SH-SY5Y (cell line): ENCODE data around the gene MMP23B.

ENCODE experiments used
- GATA2 ChIP-seq: IDR thresholded peaks from 2 replicates; pipeline ENCODE4 v1.6.1; 2011; ENCODE audit warnings: mild to moderate bottlenecking, low read depth, low read length
- GATA3 ChIP-seq: IDR thresholded peaks from 2 replicates; pipeline ENCODE4 v1.6.1; 2011; ENCODE audit warnings: low read depth, mild to moderate bottlenecking, low read length, moderate library complexity

DNA sequence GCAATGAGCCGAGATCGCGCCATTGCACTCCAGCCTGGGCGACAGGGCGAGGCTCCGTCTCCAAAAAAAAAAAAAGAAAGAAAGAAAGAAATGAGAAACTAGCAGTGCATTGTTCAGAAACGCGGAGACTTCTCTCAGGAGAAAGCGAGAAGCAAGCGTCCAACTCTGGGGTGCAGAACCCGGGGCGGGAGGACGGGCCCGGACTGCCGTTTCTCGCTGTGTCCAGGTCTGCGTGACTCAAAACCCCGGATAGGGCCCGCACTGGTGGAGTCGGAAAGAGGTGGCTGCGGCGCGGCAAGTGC lies 17.1 kb upstream of the MMP23B start:
- TF ChIP-seq GATA2: no peak
- TF ChIP-seq GATA3: no peak
